Keratinocyte (primary cell): ENCODE measurements around the gene SFXN3. TPM values are rescaled to one million over a fixed set of nuclear protein-coding genes. Genes with fewer than 3 reads are reported as not detected.

Experiments used
- DNase-seq: peaks from one replicate; pipeline ENCODE4 v3.0.0-alpha.2; 2011; ENCODE audit warnings: low read depth, missing footprints, low spot score
- FAIRE-seq: peaks from 2 replicates; lab custom pipeline; 2011; peaks lifted over from hg19 to GRCh38; lab: Jason Lieb, UNC
- H2AFZ ChIP-seq: 2 replicates; pipeline ENCODE4 v1.6.0; 2012; ENCODE audit warnings: low read length, control low read depth, inconsistent platforms; ENCODE audit not compliant: control insufficient read depth
- H3K27ac ChIP-seq: 2 replicates; pipeline ENCODE4 v1.5.1; 2011; ENCODE audit warnings: low read length; ENCODE audit not compliant: control insufficient read depth, insufficient read depth
- H3K27me3 ChIP-seq: 3 replicates; pipeline ENCODE4 v1.6.0; 2011; ENCODE audit warnings: low read length; ENCODE audit not compliant: control insufficient read depth, insufficient read depth; ENCODE audit errors: extremely low read depth
- H3K36me3 ChIP-seq, 2 experiments: 2 replicates in 1 of 2; 3 replicates in 1 of 2; pipeline ENCODE4 v1.5.1; 2011; ENCODE audit warnings: low read length in 2 of 2, mild to moderate bottlenecking in 1 of 2; ENCODE audit not compliant: control insufficient read depth in 2 of 2, insufficient read depth in 2 of 2; ENCODE audit errors: extremely low read depth in 1 of 2
- H3K4me1 ChIP-seq: 3 replicates; pipeline ENCODE4 v1.5.1; 2011; ENCODE audit warnings: low read length; ENCODE audit not compliant: control insufficient read depth, insufficient read depth; ENCODE audit errors: extremely low read depth
- H3K4me2 ChIP-seq: 3 replicates; pipeline ENCODE4 v1.6.0; 2011; ENCODE audit warnings: low read depth, low read length; ENCODE audit not compliant: control insufficient read depth, insufficient read depth; ENCODE audit errors: extremely low read depth
- H3K4me3 ChIP-seq, 3 experiments: fragments of 200-600 bp in 1 of 3; sonication (generic) in 1 of 3; 2 replicates in 2 of 3; 3 replicates in 1 of 3; pipeline ENCODE4 v1.5.1; 2011 to 2016; ENCODE audit warnings: low read length in 3 of 3, mild to moderate bottlenecking in 3 of 3, control low read depth in 2 of 3, inconsistent platforms in 1 of 3, low read depth in 1 of 3, mixed read lengths in 1 of 3, mixed run types in 1 of 3, moderate library complexity in 1 of 3; ENCODE audit not compliant: control insufficient read depth in 2 of 3, insufficient read depth in 2 of 3; ENCODE audit errors: extremely low read depth in 1 of 3
- H3K79me2 ChIP-seq: 2 replicates; pipeline ENCODE4 v1.6.0; 2012; ENCODE audit warnings: low read length; ENCODE audit not compliant: control insufficient read depth, insufficient read depth
- H3K9ac ChIP-seq: 3 replicates; pipeline ENCODE4 v1.6.0; 2011; ENCODE audit warnings: low read length; ENCODE audit not compliant: control insufficient read depth, insufficient read depth; ENCODE audit errors: extremely low read depth
- H3K9me1 ChIP-seq: 3 replicates; pipeline ENCODE4 v1.6.0; 2011; ENCODE audit warnings: low read length; ENCODE audit not compliant: control insufficient read depth, insufficient read depth; ENCODE audit errors: extremely low read depth
- H3K9me3 ChIP-seq: 2 replicates; pipeline ENCODE4 v1.5.1; 2012; ENCODE audit warnings: low read depth, low read length; ENCODE audit not compliant: control insufficient read depth
- H4K20me1 ChIP-seq: 3 replicates; pipeline ENCODE4 v1.6.0; 2011; ENCODE audit warnings: low read length; ENCODE audit not compliant: control insufficient read depth, insufficient read depth; ENCODE audit errors: extremely low read depth
- CTCF ChIP-seq, 3 experiments: IDR thresholded peaks in 1 of 3; conservative IDR thresholded peaks in 1 of 3; optimal IDR thresholded peaks in 1 of 3; 2 replicates in 2 of 3; 3 replicates in 1 of 3; pipeline versions ENCODE3 to v1.5.1; 2011; ENCODE audit warnings: low read length in 3 of 3, mild to moderate bottlenecking in 3 of 3, moderate library complexity in 2 of 3, control low read depth in 1 of 3, inconsistent platforms in 1 of 3; ENCODE audit not compliant: insufficient read depth in 2 of 3; ENCODE audit errors: extremely low read depth in 1 of 3
- EZH2 ChIP-seq: IDR thresholded peaks from one replicate; pipeline ENCODE4 v1.6.1; 2012; ENCODE audit warnings: inconsistent platforms, mild to moderate bottlenecking, low read length, moderate library complexity
- dilution Hi-C: fragments of 300-500 bp; cut with MboI; formaldehyde crosslinking; loops from one replicate; pipeline ENCODE4 v1.7.0; 2020; ENCODE audit warnings: low sequenced_read_pairs; ENCODE audit not compliant: extremely low pct_ligation_motif_present
- polyA plus RNA-seq, 5 experiments: library from polyadenylated mRNA; depleted of rRNA in 3 of 5; stranded (reverse) in 3 of 5; stranded (forward) in 1 of 5; unstranded in 1 of 5; fragments of >200 nt; gene quantifications; 1 replicate in 1 of 5; 2 replicates in 3 of 5; 3 replicates in 1 of 5; pipeline versions ENCODE4 v1.2.1 to v1.2.3, GENCODE V29; 2011 to 2012; ENCODE audit warnings: missing spikeins in 2 of 5, low read depth in 1 of 5, low replicate concordance in 1 of 5

The SFXN3 gene
- polyA plus RNA-seq, 1 donor (not counting 4 experiments of a cell fraction or from before 2014, with no cell fraction given), result 77.0 TPM

DNA sequence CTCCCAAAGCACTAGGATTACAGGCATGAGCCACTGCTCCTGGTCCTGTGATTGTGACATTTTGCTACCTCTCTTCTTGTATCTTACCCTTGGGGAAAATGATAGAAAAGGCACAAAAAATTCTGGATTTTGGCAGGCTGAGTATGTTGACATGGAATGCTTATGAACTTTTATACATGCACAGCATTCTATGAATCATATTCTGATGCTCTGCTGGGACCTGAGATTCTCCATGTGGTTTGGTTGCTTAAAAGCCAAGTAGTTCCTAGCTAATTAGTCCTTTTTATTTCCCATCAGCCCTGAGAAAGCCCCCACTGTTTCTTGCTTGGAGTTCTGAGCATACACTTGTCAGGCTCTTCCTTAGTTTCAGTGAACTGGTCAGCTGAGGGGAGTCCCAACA, 22.5 kb downstream of the SFXN3 start:
- H3K36me3 ChIP-seq, result no peaks in the 10 kb centered on the region
- FAIRE-seq (no peak), DNase-seq (no peak)
- H3K4me1 ChIP-seq, result peaks cover 16% of the 10 kb centered on the region
- TF ChIP-seq EZH2 (no peak), CTCF (optimal IDR thresholded peaks at IDR 0.05 in 1 of 3, IDR thresholded peaks at IDR 0.05 in 1 of 3, conservative IDR thresholded peaks at IDR 0.05 in 1 of 3; ENCODE audit: extremely low read depth in 1 of 3, insufficient read depth in 2 of 3, low read length in 3 of 3) (no peak)
- no peak overlapping the region for H3K9ac ChIP-seq
- H3K9me1 ChIP-seq, result no peaks in the 10 kb centered on the region
- H4K20me1 ChIP-seq, result no peaks in the 10 kb centered on the region
- H3K4me2 ChIP-seq, result no peak overlapping the region
- H3K79me2 ChIP-seq, result no peaks in the 10 kb centered on the region
- H2AFZ ChIP-seq, result no peak overlapping the region
- H3K27me3 ChIP-seq, result peaks cover 20% of the 10 kb centered on the region
- no peak overlapping the region for H3K27ac ChIP-seq
- H3K9me3 ChIP-seq, result no peaks in the 10 kb centered on the region
- no peak overlapping the region for H3K4me3 ChIP-seq
- dilution Hi-C loops, result no loop called here

- Histone ChIP-seq H3K9me1 (no peaks in the 10 kb centered on the region), H4K20me1 (no peaks in the 10 kb centered on the region), H3K4me3 (no peak overlapping the region), H3K9ac (no peak overlapping the region), H3K27me3 (peaks cover 12% of the 10 kb centered on the region), H3K36me3 (no peaks in the 10 kb centered on the region), H3K27ac (no peak overlapping the region), H3K79me2 (peaks cover 4% of the 10 kb centered on the region), H3K9me3 (no peaks in the 10 kb centered on the region), H3K4me1 (peaks cover 16% of the 10 kb centered on the region), H3K4me2 (no peak overlapping the region), H2AFZ (no peak overlapping the region)
- TF ChIP-seq CTCF (optimal IDR thresholded peaks at IDR 0.05 in 1 of 3, IDR thresholded peaks at IDR 0.05 in 1 of 3, conservative IDR thresholded peaks at IDR 0.05 in 1 of 3; ENCODE audit: extremely low read depth in 1 of 3, insufficient read depth in 2 of 3, low read length in 3 of 3) (no peak), EZH2 (no peak)
- dilution Hi-C loops, result no loop called here
- DNase-seq (no peak), FAIRE-seq (no peak)
Measured at GRCh38 chr10:101054351-101054750, 23.3 kb downstream of the SFXN3 start.
